GM18907 (cell line): ENCODE data around the gene HNF1B.
"Not testable (repeated sequence)": the region's sequence is repeated elsewhere in the genome, so short reads cannot be mapped to it uniquely, and the experiment has no call there.

Source experiments
- ATAC-seq: cut with Tn5 transposase; IDR thresholded peaks from one replicate; pipeline ENCODE4 v1.9.1; 2021; ENCODE audit warnings: mild to moderate bottlenecking, moderate library complexity; ENCODE audit not compliant: unreplicated experiment

HNF1B gene

GRCh38 chr17:37744961-37745800 lies at the start of gene HNF1B:
TSS of gene HNF1B (minus strand) at chr17:37745059. CDS start at chr17:37744884, 175 bp downstream.
- ATAC-seq = peak; percentile 52

DNA sequence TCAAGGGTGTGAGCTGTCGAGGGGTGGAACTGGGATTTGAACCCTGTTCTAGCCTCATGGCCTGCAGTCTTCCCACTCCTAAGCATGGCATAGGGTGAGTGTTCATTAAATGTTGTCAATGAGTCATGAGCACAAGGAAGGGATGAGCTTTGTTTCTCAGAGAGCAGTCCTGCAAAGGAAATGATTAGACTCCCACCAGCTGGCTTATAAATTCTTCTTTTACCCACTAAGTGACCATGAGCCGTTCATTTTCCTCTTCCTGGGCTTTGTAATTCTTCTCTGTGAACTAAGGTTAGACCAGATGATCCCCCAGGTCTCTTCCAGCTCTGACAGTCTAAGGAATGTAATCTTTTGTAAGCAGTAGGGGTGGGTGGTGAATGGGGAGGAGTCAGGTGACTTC lies 47.9 kb upstream of the HNF1B start:
- no peak for ATAC-seq

DNA sequence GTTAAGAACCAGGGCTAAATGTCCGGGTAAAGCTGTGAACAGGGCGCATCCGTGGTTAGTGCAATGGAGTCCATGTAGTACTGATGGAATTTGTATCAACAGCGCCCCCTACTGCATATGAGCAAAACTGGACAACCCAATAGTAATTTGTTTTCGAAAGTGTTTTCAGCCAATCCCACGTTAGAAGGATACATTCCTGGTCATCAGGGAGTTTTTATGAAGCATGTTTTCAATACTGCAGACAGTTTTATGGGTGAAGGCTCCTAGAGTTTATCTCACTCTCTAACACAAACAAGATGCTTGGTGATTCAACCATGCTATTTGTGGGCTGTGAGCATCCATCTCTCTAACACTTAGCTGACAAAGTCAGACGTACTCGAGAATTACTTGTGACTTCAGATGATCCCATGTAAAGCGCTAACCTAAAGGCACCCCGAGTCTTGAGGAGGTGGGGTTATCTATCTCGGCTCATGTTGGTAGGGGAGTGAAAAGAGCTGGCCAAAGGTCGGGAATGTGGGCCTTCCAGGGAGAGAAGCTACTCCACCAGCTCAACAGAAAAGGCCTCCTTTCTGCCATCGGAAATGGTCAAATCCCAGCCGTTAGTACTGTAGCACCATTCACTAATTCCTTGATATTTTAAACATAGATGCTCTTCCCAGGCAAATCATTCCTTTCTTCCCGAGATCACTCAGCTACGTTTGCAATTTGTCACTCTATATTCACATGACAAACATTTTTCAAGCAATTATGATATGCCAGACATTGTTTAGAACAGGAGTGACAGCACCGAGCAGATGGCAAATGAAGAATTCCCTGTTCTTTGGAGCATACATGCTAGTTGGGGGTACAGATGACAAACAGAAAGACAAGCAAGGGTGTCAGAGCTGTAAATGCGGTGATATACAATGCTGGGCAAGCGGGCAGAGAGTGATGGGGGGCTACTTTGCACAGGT lies 46.9 kb upstream of the HNF1B start:
- ATAC-seq = no peak

DNA sequence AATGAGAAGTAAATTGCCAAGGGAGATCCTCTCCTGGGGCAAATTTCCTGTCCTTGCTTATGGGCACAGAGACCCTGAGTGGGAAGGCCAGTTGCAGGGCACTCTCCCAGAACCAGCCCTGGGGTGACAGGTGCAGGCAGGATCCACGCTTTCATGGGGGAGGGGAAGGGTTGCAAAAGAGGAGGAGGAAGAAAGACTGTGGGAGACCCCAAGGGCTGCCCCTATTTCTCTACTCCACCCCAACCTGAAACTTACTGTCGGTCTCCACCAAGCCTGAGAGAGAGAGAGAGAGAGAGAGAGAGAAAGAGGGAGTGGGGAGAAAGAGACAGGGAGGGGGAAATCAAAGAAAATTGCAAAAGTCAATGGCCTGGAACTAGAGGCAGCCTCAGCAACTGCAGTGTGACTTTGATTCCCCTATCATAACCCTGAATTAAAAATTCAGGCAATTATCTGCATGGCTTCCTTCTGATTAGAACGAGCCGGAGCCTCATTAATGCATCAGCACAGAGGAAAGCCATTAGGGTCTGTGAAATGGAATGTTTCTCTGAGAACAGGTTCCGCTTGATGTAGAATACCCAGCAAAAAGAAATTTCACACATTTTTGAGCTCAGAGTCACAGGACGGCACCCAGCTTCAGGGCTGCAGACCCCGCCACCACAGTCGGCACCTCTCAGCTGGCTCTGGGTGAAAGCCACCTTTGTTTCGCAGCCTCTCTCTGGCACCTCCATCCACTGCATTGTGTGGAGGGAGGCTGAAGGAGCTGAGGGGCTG lies 45.1 kb upstream of the HNF1B start:
- ATAC-seq = no peak

- ATAC-seq = no peak
Observed at GRCh38 chr17:37789021-37789565, 44.2 kb upstream of the HNF1B start.

GRCh38 chr17:37788526-37788925 lies 43.7 kb upstream of the HNF1B start:
- no peak for ATAC-seq

- ATAC-seq = no peak
Observed at GRCh38 chr17:37787055-37787757, 42.3 kb upstream of the HNF1B start.

DNA sequence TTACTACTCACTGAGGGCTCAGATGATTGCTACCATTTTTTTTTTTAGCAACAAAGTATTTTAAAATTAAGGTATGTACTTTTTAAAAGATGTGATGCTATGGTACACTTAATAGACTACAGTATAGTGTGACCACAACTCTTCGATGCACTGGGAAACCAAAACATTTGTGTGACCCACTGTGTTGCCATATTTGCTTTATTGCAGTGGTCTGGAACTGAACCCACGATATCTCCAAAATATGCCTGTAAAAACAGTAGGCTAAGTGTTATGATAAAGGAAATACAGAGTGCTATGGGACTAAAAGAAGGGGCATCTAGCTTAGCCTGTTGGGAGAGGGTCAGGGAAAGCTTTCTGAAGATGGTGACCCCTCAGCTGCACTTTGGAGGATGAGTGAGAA lies 41.6 kb upstream of the HNF1B start:
- no peak for ATAC-seq

GRCh38 chr17:37782460-37782859 lies 37.6 kb upstream of the HNF1B start:
- ATAC-seq = not testable (repeated sequence)

DNA sequence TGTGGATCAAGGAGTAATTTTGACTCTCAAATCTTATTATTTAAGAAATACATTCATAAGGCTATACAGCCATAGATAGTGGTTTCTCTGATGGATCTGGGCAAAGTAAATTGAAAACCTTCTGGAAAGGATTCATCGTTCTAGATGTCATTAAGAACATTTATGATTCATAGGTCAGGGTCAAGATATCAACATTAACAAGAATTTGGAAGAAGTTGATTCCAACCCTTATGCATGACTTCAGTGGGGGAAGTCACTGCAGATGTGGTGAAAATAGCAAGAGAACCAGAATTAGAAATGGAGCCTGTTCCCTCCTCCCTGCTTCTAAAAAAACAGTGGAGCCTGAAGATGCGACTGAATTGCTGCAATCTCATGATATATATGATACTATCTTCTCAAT lies 36.6 kb upstream of the HNF1B start:
- no peak for ATAC-seq

GRCh38 chr17:37779554-37779953 lies 34.7 kb upstream of the HNF1B start:
- no peak for ATAC-seq

DNA sequence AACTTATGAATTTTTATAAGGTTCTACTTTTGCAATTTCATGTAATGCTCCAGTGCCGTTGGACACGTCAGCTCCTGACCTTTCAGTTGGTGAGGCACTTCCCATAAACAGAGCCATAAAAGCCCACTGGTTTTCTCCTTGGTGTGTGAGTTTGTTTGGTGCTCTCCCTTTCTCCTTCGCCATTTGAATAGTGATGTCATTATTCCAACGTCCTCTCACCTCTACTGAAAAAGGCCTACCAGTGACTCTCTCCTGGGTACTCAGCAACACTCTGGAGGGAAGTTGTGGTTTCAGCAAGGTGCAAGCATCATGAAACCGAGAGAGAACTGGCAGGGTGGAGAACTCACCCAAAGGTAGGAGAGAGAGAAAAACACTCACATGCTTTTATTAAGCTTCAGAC lies 29.6 kb upstream of the HNF1B start:
- peak; percentile 84 for ATAC-seq

GRCh38 chr17:37772982-37773381 lies 28.1 kb upstream of the HNF1B start:
- ATAC-seq = no peak

DNA sequence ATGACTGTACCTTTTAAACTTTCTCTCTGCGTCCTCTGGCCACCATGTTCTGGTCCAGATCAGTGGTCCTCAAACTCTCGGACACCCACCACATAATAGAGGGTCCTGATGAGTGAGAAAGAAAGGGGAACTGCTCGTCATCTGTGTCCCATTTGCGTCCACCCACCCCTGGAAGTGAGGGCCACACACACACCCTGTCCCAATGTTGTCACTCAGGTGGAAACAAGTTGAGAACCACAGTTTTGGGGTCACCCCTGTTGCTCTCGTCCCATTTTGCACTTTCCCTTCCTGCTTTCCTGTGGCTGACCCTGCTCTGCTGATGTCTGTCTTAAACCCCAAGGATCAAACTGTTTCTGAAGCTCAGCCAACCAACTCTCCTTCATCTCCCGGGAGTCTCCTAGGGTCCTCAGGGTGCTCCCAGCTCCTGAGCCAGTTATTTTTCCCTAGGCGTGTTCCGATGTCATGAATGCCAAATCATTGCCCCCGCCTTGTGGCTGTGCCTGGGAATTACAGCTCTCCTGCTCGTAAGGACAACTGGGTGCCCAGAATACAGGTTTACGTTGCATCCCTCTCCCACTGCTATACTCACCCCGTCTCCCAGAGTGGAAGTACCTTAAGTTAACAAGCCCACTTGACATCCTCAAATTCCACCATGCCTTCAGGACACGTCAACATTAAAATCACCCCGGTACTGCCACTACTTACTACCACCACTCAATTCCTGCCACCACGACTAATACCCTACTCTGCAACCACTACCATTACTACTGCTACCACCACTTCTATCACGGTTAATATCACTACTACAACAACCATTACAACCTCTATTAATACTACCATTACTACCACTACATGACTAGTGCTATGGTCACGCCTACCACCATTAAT lies 26.0 kb upstream of the HNF1B start:
- no peak for ATAC-seq

GRCh38 chr17:37769050-37769449 lies 24.2 kb upstream of the HNF1B start:
- ATAC-seq = no peak

GRCh38 chr17:37768438-37768837 lies 23.6 kb upstream of the HNF1B start:
- ATAC-seq = no peak

- no peak for ATAC-seq
Observed at GRCh38 chr17:37766971-37767370, 22.1 kb upstream of the HNF1B start.

GRCh38 chr17:37764383-37764782 lies 19.5 kb upstream of the HNF1B start:
- no peak for ATAC-seq

GRCh38 chr17:37762666-37763065 lies 17.8 kb upstream of the HNF1B start:
- no peak for ATAC-seq
